Liver (tissue), 3 donors: ENCODE measurements around the gene CD164.

Source experiments
- ATF3 ChIP-seq: IDR thresholded peaks from 2 replicates; pipeline ENCODE4 v1.6.1; 2016; ENCODE audit warnings: antibody characterized with exemption
- CTCF ChIP-seq: fragments of 150-350 bp; IDR thresholded peaks from 2 replicates; pipeline ENCODE4 v1.5.1; 2017; ENCODE audit warnings: improper control_type of control experiment, low read depth, low read length; ENCODE audit not compliant: missing input control
- FOXA1 ChIP-seq: IDR thresholded peaks from 2 replicates; pipeline ENCODE4 v1.6.1; 2016; ENCODE audit warnings: antibody characterized with exemption
- FOXA2 ChIP-seq: IDR thresholded peaks from 2 replicates; pipeline ENCODE4 v1.6.1; 2016; ENCODE audit warnings: antibody characterized with exemption
- GABPA ChIP-seq, 2 donors: IDR thresholded peaks in 1 of 2; conservative IDR thresholded peaks in 1 of 2; 2 replicates each; pipeline ENCODE4 v1.6.1; 2016; ENCODE audit warnings: antibody characterized with exemption in 2 of 2, mild to moderate bottlenecking in 1 of 2, moderate library complexity in 1 of 2
- HNF4A ChIP-seq, 2 donors: conservative IDR thresholded peaks; 2 replicates each; pipeline ENCODE4 v1.6.1; 2016; ENCODE audit warnings: antibody characterized with exemption in 2 of 2, mild to moderate bottlenecking in 2 of 2
- MAX ChIP-seq: IDR thresholded peaks from 2 replicates; pipeline ENCODE4 v1.6.1; 2016; ENCODE audit warnings: antibody characterized with exemption
- RAD21 ChIP-seq, 2 donors: IDR thresholded peaks; 2 replicates each; pipeline ENCODE4 v1.6.1; 2016; ENCODE audit warnings: antibody characterized with exemption in 2 of 2, mild to moderate bottlenecking in 2 of 2
- REST ChIP-seq: IDR thresholded peaks from 2 replicates; pipeline ENCODE4 v1.6.1; 2016; ENCODE audit warnings: antibody characterized with exemption, mild to moderate bottlenecking
- RXRA ChIP-seq, 2 donors: IDR thresholded peaks; 2 replicates each; pipeline ENCODE4 v1.6.1; 2017 to 2018; ENCODE audit warnings: antibody characterized with exemption in 2 of 2, mild to moderate bottlenecking in 1 of 2
- SP1 ChIP-seq: IDR thresholded peaks from 2 replicates; pipeline ENCODE4 v1.6.1; 2018; ENCODE audit warnings: antibody characterized with exemption, mild to moderate bottlenecking
- TAF1 ChIP-seq: conservative IDR thresholded peaks from 2 replicates; pipeline ENCODE4 v1.6.1; 2016; ENCODE audit warnings: antibody characterized with exemption, mild to moderate bottlenecking
- YY1 ChIP-seq: IDR thresholded peaks from 2 replicates; pipeline ENCODE4 v1.6.1; 2016; ENCODE audit warnings: antibody characterized with exemption, mild to moderate bottlenecking
- donor health status: healthy.
- donor health status: healthy.

GRCh38 chr6:109374326-109374892 lies 7.9 kb downstream of the CD164 start:
- TF ChIP-seq CTCF (no peak), RAD21 (IDR thresholded peaks at IDR 0.05) (no peak), FOXA2 (no peak), HNF4A (conservative IDR thresholded peaks at IDR 0.05) (no peak), GABPA (IDR thresholded peaks at IDR 0.05 in 1 of 2, conservative IDR thresholded peaks at IDR 0.05 in 1 of 2) (no peak), YY1 (no peak), ATF3 (no peak), FOXA1 (no peak), MAX (no peak), TAF1 (no peak), REST (no peak), RXRA (IDR thresholded peaks at IDR 0.05) (no peak), SP1 (no peak)
